GM12892 (cell line): ENCODE measurements around the gene GINS2.

Experiments
- DNase-seq: peaks from one replicate; pipeline ENCODE4 v3.0.0; 2011; ENCODE audit not compliant: insufficient read length
- FAIRE-seq: peaks from 2 replicates; lab custom pipeline; 2011; peaks lifted over from hg19 to GRCh38; lab: Jason Lieb, UNC
- POLR2A ChIP-seq: IDR thresholded peaks from 2 replicates; pipeline ENCODE4 v1.6.1; 2011; ENCODE audit warnings: low read depth, low read length, control low read depth
- POLR2AphosphoS5 ChIP-seq: IDR thresholded peaks from 2 replicates; pipeline ENCODE4 v1.6.1; 2011; ENCODE audit warnings: low read depth, low read length, control low read depth
- TAF1 ChIP-seq: IDR thresholded peaks from 2 replicates; pipeline ENCODE4 v1.6.1; 2011; ENCODE audit warnings: low read depth, mild to moderate bottlenecking, control low read depth, low read length, borderline replicate concordance

Gene GINS2

DNA sequence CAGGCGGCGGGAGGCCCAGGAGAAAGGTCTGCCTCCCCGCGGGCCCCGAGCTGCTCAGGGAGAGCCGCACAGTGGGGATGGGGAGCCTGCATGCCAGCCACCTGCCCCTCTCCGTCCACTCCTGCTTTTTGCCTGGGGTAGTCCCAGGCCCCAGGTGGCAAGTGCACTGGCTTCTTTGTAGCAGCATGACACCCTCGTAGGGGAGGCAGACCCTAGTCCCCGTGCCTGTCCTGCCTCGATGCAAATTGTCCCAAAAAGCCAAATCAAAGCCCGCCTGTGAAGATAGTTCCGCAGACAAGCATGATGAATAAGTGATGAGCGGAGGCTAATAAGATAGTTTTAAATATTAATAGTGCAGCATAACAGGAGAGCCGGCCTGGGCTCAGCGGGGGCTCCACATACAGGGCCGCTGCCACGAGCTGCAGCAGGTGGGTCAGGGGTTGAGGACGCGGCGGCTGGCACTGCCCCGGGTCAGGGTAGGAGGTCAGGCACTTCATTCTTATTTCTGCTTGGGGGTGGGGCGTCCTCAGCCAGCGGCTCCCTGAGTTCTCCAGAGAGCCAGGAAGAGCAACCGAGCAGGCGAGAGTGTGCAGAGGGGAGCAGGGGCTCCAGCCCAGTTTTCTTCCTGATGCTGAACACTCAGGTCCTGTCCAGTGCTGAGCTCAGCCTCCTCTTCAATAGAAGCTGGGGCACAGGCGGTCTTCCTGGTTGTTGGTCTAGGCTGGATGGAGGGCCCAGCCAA lies 26.8 kb downstream of the GINS2 start:
- FAIRE-seq (no peak), DNase-seq (no peak)
- TF ChIP-seq POLR2AphosphoS5 (no peak), TAF1 (no peak), POLR2A (no peak)

DNA sequence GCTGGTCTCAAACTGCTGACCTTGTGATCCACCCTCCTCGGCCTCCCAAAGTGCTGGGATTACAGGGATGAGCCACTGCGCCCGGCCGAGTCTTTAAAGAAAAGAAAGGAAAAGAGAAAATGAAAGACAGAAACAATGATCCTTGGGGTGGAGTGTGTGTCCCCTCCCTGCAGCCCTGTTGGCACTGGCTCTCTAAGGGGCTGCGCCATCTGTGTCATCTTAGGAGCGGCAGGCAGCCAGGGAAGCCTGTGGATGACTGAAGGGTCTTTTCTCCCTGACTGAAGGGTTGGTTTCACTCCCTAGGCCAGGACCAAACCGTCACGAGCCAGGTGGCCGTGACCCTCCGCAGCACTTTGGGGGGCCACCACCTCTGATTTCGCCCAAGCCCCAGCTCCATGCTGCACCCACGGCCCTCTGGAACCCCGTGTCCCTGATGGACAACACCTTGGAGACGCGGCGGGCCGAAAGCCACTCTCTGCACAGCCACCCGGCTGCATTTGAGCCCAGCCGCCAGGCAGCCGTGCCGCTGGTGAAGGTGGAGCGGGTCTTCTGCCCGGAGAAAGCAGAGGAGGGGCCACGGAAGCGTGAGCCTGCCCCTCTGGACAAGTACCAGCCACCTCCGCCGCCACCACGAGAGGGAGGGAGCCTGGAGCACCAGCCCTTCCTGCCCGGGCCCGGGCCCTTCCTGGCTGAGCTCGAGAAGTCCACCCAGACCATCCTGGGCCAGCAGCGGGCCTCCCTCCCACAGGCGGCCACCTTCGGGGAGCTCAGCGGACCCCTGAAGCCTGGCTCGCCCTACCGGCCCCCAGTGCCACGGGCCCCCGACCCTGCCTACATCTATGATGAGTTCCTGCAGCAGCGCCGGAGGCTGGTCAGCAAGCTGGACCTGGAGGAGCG lies 27.7 kb downstream of the GINS2 start:
- FAIRE-seq (no peak), DNase-seq (no peak)
- no peak for TF ChIP-seq TAF1
- TF ChIP-seq POLR2A = no peak

DNA sequence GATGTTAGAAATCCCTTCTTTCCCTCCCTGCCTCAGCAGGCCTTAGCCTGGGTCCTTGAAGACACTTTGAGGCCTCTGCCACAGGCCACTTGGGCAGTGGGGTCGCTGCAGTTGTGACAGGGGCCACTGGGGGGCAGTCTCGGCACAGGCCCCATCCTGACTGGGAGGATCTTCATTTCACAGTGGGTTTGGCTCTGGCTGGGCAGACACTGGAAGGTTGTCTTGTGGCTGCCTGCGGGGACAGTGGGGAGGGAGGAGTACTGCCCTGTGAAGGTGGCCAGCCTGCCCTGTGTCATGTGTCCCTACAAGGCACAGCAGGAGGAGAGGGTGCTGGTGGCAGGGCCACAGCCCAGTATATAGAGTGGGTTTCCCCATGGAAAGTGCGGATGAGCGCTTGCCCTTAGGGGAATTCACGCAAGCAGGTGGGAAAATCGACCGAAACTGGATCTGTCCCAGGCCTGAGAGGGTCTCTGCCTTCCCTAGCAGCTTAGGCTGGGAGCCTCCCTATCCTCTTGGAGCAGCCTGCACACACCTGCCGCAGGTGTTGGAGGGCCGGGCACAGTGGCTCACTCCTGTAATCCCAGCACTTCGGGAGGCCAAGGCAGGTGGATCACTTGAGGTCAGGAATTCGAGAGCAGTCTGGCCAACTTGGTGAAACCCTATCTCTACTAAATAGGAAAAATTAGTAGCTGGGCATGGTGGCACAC lies 28.8 kb downstream of the GINS2 start:
- DNase-seq = peak; percentile 93
- FAIRE-seq = peak; percentile 85
- TF ChIP-seq POLR2A (no peak), POLR2AphosphoS5 (no peak), TAF1 (no peak)

DNA sequence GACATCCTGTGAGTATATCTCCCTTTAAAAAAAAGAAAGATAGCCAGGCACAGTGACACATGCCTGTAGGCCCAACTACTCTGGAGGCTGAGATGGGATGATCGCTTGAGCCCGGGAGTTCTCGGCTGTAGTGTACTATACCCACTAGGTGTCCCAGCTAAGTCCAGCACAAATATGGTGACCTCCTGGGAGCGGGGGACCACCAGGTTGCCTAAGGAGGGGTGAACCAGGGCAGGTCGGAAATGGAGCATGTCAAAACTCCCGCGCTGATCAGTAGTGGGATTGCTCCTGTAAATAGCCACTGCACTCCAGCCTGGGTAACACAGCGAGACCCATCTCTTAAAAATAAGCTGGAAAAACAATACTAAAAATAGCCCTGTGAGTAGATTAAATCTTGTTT lies 29.4 kb downstream of the GINS2 start:
- DNase-seq (no peak), FAIRE-seq (no peak)
- no peak for TF ChIP-seq TAF1
- TF ChIP-seq POLR2AphosphoS5 = no peak
- no peak for TF ChIP-seq POLR2A

DNA sequence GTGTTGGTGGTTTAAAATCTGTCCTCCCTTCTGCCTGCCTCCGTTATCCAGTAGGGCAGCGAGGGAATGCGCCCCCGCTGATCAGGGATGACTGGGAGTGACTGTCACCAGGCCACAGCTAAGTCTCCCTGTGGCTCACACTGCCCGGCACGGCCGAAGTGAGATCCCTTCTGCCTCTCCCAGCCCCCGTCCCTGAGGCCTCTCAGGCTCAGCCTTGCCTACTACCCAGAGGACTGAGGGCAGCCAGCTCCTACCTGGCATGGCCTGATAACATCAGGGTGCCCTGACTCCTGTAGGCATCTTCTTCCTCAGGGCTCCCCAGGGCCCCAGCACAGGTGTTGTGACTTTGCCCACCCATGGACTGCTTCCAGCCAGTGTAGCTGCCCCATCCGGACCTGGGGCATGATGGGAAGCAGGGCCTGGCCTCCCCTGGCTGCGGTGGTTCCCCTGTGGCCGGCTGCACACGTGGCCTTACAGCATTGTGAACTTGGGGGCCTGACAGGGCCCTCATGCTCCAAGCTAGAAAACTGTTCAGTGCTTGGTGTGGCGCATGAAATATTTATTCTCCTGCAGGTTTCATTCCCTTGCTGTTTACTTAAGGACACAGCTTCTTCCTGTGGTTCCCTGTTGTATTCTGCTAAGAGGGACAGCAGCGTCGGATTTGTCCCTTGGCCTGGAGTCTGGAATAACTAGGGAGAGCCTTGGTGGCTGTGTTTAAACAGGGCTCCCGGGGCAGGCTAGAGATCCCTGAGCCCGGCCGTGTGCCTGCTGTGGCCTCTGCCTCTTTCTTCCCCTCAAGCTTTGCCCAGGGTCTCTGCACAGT lies 30.0 kb downstream of the GINS2 start:
- DNase-seq (no peak), FAIRE-seq (no peak)
- TF ChIP-seq TAF1 (no peak), POLR2A (no peak), POLR2AphosphoS5 (no peak)

DNA sequence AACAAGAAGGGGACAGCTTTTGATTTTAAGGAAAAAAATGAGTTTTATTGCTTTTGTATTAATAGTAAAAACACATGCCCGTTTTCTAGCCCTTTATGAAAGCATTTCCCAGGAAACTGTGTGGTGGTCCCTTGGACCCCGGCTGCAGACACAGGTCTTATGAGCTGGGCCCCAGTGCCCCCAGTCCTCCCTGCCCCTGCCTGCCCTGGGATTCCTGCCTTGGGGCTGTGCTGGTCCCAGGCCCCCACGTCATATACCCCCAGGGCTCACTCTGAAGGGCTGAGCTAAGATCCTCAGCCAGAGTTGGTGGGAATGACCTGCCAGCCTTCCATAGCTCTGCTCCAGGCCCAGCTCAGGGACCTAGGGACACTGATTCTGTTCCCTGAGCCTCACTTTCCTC lies 30.8 kb downstream of the GINS2 start:
- FAIRE-seq (no peak), DNase-seq (no peak)
- TF ChIP-seq POLR2AphosphoS5 (no peak), POLR2A (no peak), TAF1 (no peak)

DNA sequence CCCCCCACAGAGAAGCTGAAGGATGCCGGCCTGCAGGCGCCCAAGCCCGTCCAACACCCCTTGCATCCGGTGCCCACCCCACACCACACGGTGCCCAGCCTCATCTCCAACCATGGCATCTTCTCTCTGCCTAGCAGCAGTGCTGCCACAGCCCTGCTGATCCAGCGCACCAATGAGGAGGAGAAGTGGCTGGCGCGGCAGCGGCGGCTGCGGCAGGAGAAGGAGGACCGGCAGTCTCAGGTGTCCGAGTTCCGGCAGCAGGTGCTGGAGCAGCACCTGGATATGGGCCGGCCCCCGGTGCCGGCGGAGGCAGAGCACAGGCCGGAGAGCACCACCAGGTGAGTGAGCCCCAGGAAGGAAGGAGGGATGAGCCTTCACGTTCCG lies 31.5 kb downstream of the GINS2 start:
- TF ChIP-seq POLR2AphosphoS5 (no peak), TAF1 (no peak), POLR2A (no peak)
- FAIRE-seq = no peak
- no peak for DNase-seq

DNA sequence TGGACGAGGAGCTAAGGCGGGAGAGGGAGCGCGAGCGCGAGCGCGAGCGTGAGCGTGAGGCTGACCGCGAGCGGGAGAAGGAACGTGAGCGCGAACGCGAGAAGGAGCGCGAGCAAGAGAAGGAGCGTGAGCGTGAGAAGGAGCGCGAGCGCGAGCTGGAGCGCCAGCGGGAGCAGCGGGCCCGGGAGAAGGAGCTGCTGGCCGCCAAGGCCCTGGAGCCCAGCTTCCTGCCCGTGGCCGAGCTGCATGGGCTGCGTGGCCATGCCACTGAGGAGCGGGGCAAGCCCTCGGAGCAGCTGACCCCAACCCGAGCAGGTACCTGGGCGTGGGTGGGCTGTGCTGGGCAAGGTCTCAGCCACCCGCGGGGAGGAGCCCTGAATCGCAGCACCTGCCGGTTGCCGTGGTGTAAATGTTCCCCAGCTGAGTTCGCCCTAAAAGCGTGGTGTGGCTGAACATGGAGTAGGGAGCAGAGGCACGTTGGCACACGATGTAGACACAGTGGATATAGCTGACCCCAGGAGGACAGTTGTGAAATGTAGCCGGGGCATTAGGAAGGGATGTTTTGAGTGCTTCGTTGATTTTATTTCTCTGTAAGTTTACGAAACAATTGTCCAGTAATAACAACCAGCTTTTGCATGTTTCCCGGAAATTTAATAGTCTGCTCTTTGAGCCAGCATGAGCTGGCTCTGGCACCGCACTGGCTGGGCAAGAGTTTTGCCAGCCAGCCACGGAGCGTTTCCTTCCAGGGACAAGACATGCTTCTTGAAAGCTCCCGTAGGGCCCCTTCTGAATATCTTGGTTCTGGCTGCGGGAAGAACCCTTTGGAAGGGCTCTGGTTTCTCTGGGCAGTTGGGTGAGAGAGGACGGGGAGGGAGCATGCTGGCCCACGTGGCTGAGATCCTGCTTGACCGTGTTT lies 32.1 kb downstream of the GINS2 start:
- TF ChIP-seq TAF1 = no peak
- TF ChIP-seq POLR2A = no peak
- TF ChIP-seq POLR2AphosphoS5 = no peak
- DNase-seq (no peak), FAIRE-seq (no peak)

DNA sequence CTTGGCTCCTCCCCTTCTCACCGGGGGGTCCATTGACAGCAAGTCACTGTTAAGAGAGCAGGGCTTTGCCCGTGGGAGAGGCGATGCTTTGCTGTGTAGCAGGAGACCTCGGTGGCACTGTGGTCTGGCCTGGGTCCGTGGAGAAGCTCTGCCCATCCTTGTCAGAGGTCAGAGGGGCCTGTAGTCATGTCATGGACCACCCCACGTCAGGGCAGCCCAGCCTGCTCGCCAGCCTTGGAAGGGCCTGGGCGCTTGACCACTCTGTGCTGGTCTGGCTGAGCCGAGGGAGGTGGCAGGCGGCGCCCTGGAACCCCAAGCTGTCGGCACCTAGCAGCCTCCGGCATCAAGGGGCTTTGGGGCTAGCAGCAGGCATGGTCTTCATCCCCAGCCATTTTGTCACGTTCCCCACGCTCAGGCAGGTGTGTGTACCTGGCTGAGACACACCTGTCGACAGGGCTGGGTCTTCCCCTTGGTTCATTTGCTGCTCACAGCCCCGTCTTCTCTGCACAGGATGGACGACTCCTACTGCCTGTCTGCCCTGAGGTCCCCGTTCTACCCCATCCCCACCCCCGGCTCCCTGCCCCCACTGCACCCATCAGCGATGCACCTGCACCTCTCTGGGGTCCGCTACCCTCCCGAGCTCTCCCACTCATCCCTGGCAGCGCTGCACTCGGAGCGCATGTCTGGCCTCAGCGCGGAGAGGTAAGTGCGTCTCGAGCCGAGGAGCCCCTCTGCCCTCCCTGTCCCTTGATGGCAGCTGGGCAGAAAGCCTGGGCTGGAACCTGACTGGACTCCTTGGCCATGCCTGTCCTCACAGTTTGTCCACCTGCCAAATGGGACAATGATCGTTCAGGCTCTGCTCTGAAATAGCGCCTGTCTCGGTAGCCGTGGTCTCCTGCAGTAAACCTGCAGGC lies 33.3 kb downstream of the GINS2 start:
- TF ChIP-seq TAF1 (no peak), POLR2A (no peak), POLR2AphosphoS5 (no peak)
- DNase-seq = no peak
- no peak for FAIRE-seq
